T-helper 22 cell (primary cell): ENCODE measurements around the gene TAF1C.

ENCODE experiments used
- DNase-seq: peaks from one replicate; pipeline ENCODE4 v3.0.0-alpha.2; 2020; ENCODE audit warnings: low read depth

Gene TAF1C

GRCh38 chr16:84156342-84156784 lies 30.5 kb downstream of the TAF1C start:
- no peak for DNase-seq

GRCh38 chr16:84155771-84156170 lies 31.1 kb downstream of the TAF1C start:
- no peak for DNase-seq

GRCh38 chr16:84155226-84155625 lies 31.6 kb downstream of the TAF1C start:
- no peak for DNase-seq

GRCh38 chr16:84153660-84154214 lies 33.1 kb downstream of the TAF1C start:
- no peak for DNase-seq

GRCh38 chr16:84150926-84151325 lies 35.9 kb downstream of the TAF1C start:
- no peak for DNase-seq

GRCh38 chr16:84144859-84145639 lies 41.8 kb downstream of the TAF1C start, which contains the start of the genes DNAAF1 and HSDL1:
Gene DNAAF1 (plus strand): TSS chr16:84145308. CDS start chr16:84145441, 133 bp downstream.
Gene HSDL1 (minus strand): TSS chr16:84145177. CDS start chr16:84131321, 13,856 bp downstream.
- peak; percentile 84 for DNase-seq

GRCh38 chr16:84144209-84144858 lies 42.5 kb downstream of the TAF1C start:
- peak; percentile 40 for DNase-seq

- no peak for DNase-seq
Observed at GRCh38 chr16:84143784-84144199, 43.1 kb downstream of the TAF1C start.

- no peak for DNase-seq
Observed at GRCh38 chr16:84143081-84143480, 43.8 kb downstream of the TAF1C start.

- no peak for DNase-seq
Observed at GRCh38 chr16:84141143-84141670, 45.6 kb downstream of the TAF1C start.

- no peak for DNase-seq
Observed at GRCh38 chr16:84139628-84140258, 47.1 kb downstream of the TAF1C start.

GRCh38 chr16:84138824-84139627 lies 47.8 kb downstream of the TAF1C start:
- no peak for DNase-seq

- no peak for DNase-seq
Observed at GRCh38 chr16:84138500-84138823, 48.4 kb downstream of the TAF1C start.

GRCh38 chr16:84137769-84138357 lies 49.0 kb downstream of the TAF1C start:
- DNase-seq, result no peak

- DNase-seq, result no peak
Observed at GRCh38 chr16:84137287-84137686, 49.6 kb downstream of the TAF1C start.

- DNase-seq, result no peak
Observed at GRCh38 chr16:84136331-84137125, 50.3 kb downstream of the TAF1C start.

- no peak for DNase-seq
Observed at GRCh38 chr16:84132527-84133285, 54.2 kb downstream of the TAF1C start.

- no peak for DNase-seq
Observed at GRCh38 chr16:84131117-84131516, 55.7 kb downstream of the TAF1C start.
